GM12872 (cell line): ENCODE results near the gene NCS1.

Source experiments
- CTCF ChIP-seq: IDR thresholded peaks from 3 replicates; pipeline ENCODE4 v1.5.1; 2011; ENCODE audit warnings: low read depth, mild to moderate bottlenecking, low read length, moderate library complexity; ENCODE audit not compliant: insufficient read depth

The NCS1 gene

GRCh38 chr9:130230631-130231030 lies 58.4 kb downstream of the NCS1 start:
- TF ChIP-seq CTCF: no peak

DNA sequence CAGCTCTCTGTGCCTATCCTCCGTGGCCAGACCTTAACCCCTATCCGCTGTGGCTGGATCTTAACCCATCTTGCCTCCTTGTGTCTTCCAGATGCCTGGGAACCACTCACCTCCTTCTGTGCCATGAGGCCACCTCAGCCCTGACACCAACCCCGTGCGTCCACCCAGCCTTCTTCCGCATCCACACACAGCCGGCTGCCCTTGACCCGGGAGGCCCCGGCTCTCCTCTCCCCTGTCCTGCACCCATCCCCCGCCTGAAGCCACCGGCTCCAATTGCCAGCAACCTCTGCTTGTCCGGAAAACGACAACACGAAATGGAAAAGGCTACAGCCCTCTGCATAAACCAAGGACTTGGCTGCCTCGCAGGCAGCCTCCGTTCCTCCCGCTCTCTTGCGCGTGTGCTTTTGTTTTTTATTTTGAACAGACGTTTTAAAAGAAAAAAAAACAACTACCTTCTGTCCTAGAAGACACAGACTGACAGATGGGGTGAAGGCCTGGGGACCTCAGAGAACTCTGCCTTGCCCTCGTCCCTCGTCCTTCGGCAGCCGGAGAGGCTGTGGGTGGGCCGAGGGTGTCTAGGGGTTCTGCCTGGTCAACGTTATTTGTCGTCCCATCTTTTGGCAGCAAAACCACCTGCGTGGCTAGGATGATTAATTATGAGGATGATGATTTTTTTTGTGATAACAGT lies 60.8 kb downstream of the NCS1 start:
- no peak for TF ChIP-seq CTCF

- TF ChIP-seq CTCF: no peak
Measured at GRCh38 chr9:130233587-130233945, 61.4 kb downstream of the NCS1 start.

DNA sequence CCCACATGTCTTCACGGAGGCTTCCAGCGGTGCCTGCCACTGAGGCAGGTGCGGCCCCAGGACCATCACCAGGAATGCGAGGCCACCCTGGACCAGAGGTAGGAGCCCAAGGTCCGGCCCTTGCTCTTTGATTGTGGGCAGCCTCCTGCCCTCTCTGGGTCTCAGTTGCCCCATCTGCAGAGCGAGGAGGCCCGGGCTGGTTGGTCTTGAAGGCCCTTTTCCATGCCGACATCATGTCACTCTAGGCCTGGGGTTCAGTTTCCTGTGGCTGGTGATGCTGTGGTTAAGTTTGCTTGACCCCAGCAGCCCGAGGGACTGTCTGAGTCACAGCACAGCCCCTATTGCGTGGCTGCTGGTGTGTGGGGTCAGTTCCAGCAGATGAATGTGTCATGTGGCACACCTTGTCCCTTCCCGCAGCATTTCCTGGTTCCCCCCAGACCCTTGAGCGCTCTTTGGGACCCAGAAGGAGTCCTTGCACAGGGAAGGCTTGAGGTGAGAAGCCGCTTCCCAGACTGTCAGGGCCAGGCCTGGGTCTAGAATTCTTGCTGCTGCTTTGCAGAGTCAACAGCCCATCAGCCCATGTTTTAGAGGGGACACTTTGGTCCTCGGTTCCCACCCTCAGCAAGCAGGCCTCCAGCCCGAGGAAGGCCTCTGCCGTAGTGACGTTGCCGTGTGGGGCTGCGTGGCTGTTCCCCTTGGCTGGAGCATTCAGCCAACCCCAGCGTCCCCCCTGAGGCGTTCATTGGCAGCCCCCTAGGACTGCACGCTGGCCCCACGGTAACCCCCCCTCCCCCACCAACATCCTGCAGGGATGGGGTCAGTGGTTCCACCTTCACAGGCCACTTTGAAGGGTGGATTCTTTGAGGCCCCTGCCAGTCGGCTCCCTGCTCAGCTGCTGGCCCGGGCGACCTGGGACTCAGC lies 62.4 kb downstream of the NCS1 start:
- no peak for TF ChIP-seq CTCF

GRCh38 chr9:130235558-130236435 lies 63.6 kb downstream of the NCS1 start:
- peak; percentile 96 for TF ChIP-seq CTCF

GRCh38 chr9:130236436-130236985 lies 64.3 kb downstream of the NCS1 start:
- no peak for TF ChIP-seq CTCF
